DND-41 (cell line): ENCODE measurements around the gene RGS7BP.
"Not testable (repeated sequence)": the region's sequence is repeated elsewhere in the genome, so short reads cannot be mapped to it uniquely, and the experiment has no call there.

Source experiments
- ATAC-seq: fragments of 200-7000 bp; cut with Tn5 transposase; 3 replicates; pipeline ENCODE4 v1.9.1; 2021; ENCODE audit warnings: low read depth; ENCODE audit not compliant: insufficient read depth
- DNase-seq: peaks from one replicate; pipeline ENCODE4 v3.0.0-alpha.2; 2020
- H2AFZ ChIP-seq: 2 replicates; pipeline ENCODE4 v1.6.0; 2012; ENCODE audit warnings: low read depth, low read length
- H3K27ac ChIP-seq: 2 replicates; pipeline ENCODE4 v1.5.1; 2012; ENCODE audit warnings: low read length, inconsistent platforms
- H3K27me3 ChIP-seq: fragments of 200-600 bp; sonication (generic); 2 replicates; pipeline ENCODE4 v1.6.0; 2012; ENCODE audit warnings: low read length, mild to moderate bottlenecking, inconsistent platforms; ENCODE audit not compliant: insufficient read depth, poor library complexity
- H3K36me3 ChIP-seq: 2 replicates; pipeline ENCODE4 v1.5.1; 2012; ENCODE audit warnings: low read length, inconsistent platforms; ENCODE audit not compliant: insufficient read depth
- H3K4me1 ChIP-seq: 2 replicates; pipeline ENCODE4 v1.5.1; 2012; ENCODE audit warnings: mild to moderate bottlenecking, low read length; ENCODE audit not compliant: insufficient read depth
- H3K4me2 ChIP-seq: 2 replicates; pipeline ENCODE4 v1.6.0; 2012; ENCODE audit warnings: mild to moderate bottlenecking, moderate library complexity, low read length, inconsistent platforms; ENCODE audit not compliant: insufficient read depth
- H3K4me3 ChIP-seq, 2 experiments: fragments of 200-600 bp in 1 of 2; shearing (Covaris generic) in 1 of 2; 2 replicates each; pipeline ENCODE4 v1.5.1; 2012 to 2016; ENCODE audit warnings: inconsistent platforms in 2 of 2, low read length in 2 of 2, mild to moderate bottlenecking in 2 of 2, low read depth in 1 of 2, moderate library complexity in 1 of 2
- H3K79me2 ChIP-seq: 2 replicates; pipeline ENCODE4 v1.6.0; 2012; ENCODE audit warnings: low read length, inconsistent platforms; ENCODE audit not compliant: insufficient read depth
- H3K9ac ChIP-seq: 2 replicates; pipeline ENCODE4 v1.6.0; 2012; ENCODE audit warnings: low read depth, mild to moderate bottlenecking, inconsistent platforms, low read length, moderate library complexity
- H3K9me3 ChIP-seq: 2 replicates; pipeline ENCODE4 v1.5.1; 2012; ENCODE audit warnings: low read length, moderate library complexity, mild to moderate bottlenecking, inconsistent platforms; ENCODE audit not compliant: insufficient read depth, severe bottlenecking
- H4K20me1 ChIP-seq: 2 replicates; pipeline ENCODE4 v1.6.0; 2012; ENCODE audit warnings: low read length; ENCODE audit not compliant: insufficient read depth
- EZH2 ChIP-seq: IDR thresholded peaks from 3 replicates; pipeline ENCODE4 v1.6.1; 2012; ENCODE audit warnings: borderline replicate concordance, low read depth, mild to moderate bottlenecking, moderate library complexity, low read length, inconsistent platforms; ENCODE audit not compliant: severe bottlenecking
- TF ChIP-seq, protein P1 (sequence below): IDR thresholded peaks from 2 replicates; pipeline ENCODE4 v1.5.1; 2012; ENCODE audit warnings: borderline replicate concordance, low read length, moderate library complexity, mild to moderate bottlenecking; ENCODE audit not compliant: poor library complexity, severe bottlenecking; ENCODE audit errors: extremely low read depth

Gene RGS7BP

DNA sequence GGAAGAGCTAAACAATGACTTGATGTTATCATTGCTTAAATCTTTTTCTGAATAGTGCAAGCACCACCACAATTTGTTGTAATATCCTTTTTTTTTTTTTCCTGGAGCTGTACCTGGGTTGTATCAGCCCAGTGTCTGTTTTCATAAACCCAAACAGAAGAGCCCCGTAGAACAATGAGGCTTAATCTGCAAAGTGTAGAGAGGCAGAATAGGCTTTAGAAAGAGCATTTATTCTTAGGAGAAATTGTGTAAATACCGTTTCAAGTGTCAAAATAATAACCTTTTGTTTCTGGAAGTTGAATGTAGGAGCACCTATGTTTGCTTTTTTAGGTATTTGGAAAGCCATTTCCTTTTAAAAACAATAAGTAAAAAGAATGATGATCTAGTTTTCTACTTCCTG lies 26.4 kb downstream of the RGS7BP start:
- no peak overlapping the region for H2AFZ ChIP-seq
- H3K9me3 ChIP-seq = no peaks in the 10 kb centered on the region
- H3K4me2 ChIP-seq = no peak overlapping the region
- no peaks in the 10 kb centered on the region for H3K27me3 ChIP-seq
- H3K4me3 ChIP-seq = no peak overlapping the region
- DNase-seq = no peak
- H3K27ac ChIP-seq = no peak overlapping the region
- no peak overlapping the region for H3K9ac ChIP-seq
- no peak for ATAC-seq
- H3K79me2 ChIP-seq = no peaks in the 10 kb centered on the region
- no peaks in the 10 kb centered on the region for H3K4me1 ChIP-seq
- TF ChIP-seq, protein P1, sequence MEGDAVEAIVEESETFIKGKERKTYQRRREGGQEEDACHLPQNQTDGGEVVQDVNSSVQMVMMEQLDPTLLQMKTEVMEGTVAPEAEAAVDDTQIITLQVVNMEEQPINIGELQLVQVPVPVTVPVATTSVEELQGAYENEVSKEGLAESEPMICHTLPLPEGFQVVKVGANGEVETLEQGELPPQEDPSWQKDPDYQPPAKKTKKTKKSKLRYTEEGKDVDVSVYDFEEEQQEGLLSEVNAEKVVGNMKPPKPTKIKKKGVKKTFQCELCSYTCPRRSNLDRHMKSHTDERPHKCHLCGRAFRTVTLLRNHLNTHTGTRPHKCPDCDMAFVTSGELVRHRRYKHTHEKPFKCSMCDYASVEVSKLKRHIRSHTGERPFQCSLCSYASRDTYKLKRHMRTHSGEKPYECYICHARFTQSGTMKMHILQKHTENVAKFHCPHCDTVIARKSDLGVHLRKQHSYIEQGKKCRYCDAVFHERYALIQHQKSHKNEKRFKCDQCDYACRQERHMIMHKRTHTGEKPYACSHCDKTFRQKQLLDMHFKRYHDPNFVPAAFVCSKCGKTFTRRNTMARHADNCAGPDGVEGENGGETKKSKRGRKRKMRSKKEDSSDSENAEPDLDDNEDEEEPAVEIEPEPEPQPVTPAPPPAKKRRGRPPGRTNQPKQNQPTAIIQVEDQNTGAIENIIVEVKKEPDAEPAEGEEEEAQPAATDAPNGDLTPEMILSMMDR = no peak
- no peak for TF ChIP-seq EZH2
- no peaks in the 10 kb centered on the region for H3K36me3 ChIP-seq
- no peaks in the 10 kb centered on the region for H4K20me1 ChIP-seq

DNA sequence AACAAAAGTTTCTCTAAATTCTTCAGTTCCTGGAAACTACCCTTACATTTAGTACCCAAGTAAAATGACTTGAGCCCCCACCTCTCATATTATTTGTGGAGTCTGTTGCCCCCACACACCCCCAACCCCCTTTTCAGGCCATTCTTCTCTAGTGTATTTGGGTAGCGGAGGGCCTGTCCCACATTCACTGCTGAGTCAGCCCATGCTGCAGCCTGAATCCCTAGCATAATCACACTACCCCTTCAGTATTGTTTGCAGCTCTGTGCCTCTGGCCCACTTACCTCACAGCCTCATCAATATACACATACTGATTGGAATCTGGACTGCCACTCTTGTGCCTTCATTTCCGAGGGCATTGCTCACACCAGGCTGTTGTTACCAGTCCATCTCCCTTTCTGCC lies 26.8 kb downstream of the RGS7BP start:
- H2AFZ ChIP-seq = no peak overlapping the region
- H3K36me3 ChIP-seq = no peaks in the 10 kb centered on the region
- ATAC-seq (no peak), DNase-seq (no peak)
- no peaks in the 10 kb centered on the region for H3K27me3 ChIP-seq
- H4K20me1 ChIP-seq = no peaks in the 10 kb centered on the region
- H3K27ac ChIP-seq = no peak overlapping the region
- no peaks in the 10 kb centered on the region for H3K4me1 ChIP-seq
- no peaks in the 10 kb centered on the region for H3K9me3 ChIP-seq
- H3K4me3 ChIP-seq = no peak overlapping the region
- H3K4me2 ChIP-seq = no peak overlapping the region
- no peak for TF ChIP-seq EZH2
- TF ChIP-seq, protein P1 = no peak
- H3K9ac ChIP-seq = no peak overlapping the region
- no peaks in the 10 kb centered on the region for H3K79me2 ChIP-seq

DNA sequence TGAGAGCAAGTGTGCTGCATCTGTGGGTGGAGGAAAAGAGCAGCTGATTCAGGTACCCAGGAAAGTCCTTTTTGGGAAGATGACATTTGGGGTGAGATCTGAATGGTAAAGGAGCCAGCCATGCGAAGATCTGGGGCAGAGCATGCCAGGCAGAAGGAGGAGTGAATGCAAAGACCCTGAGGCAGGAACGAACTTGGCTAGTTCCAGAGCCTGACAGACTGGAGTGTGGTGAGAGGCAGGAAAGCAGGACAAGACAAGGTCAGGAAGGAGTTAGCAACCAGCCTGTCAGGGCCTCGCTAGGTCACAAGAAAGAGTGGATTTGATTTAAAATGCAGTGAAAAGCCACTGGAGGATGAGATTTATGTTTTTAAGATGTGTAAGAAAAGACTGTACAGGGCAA lies 28.2 kb downstream of the RGS7BP start:
- no peak overlapping the region for H3K4me3 ChIP-seq
- H3K27me3 ChIP-seq = no peaks in the 10 kb centered on the region
- H3K36me3 ChIP-seq = no peaks in the 10 kb centered on the region
- H3K4me1 ChIP-seq = no peaks in the 10 kb centered on the region
- H4K20me1 ChIP-seq = no peaks in the 10 kb centered on the region
- H2AFZ ChIP-seq = no peak overlapping the region
- H3K9me3 ChIP-seq = no peaks in the 10 kb centered on the region
- no peak overlapping the region for H3K27ac ChIP-seq
- no peak for DNase-seq
- no peak for ATAC-seq
- no peak overlapping the region for H3K4me2 ChIP-seq
- no peaks in the 10 kb centered on the region for H3K79me2 ChIP-seq
- H3K9ac ChIP-seq = no peak overlapping the region
- TF ChIP-seq, protein P1 = no peak
- TF ChIP-seq EZH2 = no peak

DNA sequence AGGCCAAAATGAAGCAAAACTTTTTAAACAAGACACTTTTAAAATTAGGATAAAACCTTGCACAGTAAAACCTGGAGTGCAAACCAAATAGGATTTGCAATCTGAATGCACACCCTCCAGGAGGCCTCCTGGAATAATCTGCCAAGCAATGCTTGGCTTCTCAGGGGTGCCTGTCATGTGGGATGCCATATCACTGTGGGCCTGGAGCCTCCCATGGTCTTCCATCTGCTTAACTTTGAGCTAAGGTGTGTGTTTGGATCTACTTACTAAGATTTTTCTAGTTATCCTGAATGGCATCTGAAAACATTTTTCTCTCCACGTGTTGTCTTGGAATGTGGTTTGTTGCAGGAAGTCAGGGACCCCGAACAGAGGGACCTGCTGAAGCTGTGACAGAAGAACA lies 52.1 kb downstream of the RGS7BP start:
- H3K27ac ChIP-seq = no peak overlapping the region

DNA sequence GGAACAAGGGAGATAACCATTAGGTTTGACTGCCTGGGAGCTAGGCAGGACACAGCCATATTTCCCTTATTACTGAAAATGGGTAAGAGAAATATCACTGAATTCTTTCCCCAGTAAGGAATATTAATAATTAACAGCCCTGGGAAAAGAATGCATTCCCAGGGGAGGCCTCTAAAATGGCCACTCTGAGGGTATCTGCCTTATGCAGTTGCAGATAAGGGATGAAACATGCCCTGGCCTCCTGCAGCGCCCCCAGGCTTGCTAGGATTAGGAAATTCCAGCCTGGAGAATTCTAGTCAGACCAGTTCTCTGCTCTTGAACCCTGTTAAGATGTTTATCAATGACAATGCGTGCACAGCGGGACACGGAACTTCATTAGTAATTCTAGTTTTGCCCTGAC lies 52.8 kb downstream of the RGS7BP start:
- not testable (repeated sequence) for H3K27ac ChIP-seq, H3K79me2 ChIP-seq, DNase-seq, H4K20me1 ChIP-seq, H2AFZ ChIP-seq, H3K9ac ChIP-seq, ATAC-seq, H3K9me3 ChIP-seq, H3K36me3 ChIP-seq, H3K4me1 ChIP-seq, H3K27me3 ChIP-seq, H3K4me2 ChIP-seq, H3K4me3 ChIP-seq

More for the DNA sequence above, 52.1 kb downstream of the RGS7BP start:
- Histone ChIP-seq H3K27me3 (no peaks in the 10 kb centered on the region), H4K20me1 (no peaks in the 10 kb centered on the region), H3K4me1 (no peaks in the 10 kb centered on the region), H3K4me2 (no peak overlapping the region), H3K36me3 (no peaks in the 10 kb centered on the region), H2AFZ (no peak overlapping the region), H3K9me3 (no peaks in the 10 kb centered on the region), H3K4me3 (no peak overlapping the region), H3K79me2 (no peaks in the 10 kb centered on the region), H3K9ac (no peak overlapping the region)
- no peak for DNase-seq
- TF ChIP-seq, protein P1 = no peak
- no peak for TF ChIP-seq EZH2
- ATAC-seq = no peak
